T-helper 17 cell (primary cell): ENCODE data around the gene YES1. TPM values are rescaled to one million over a fixed set of nuclear protein-coding genes. Genes with fewer than 3 reads are reported as not detected.
"Not testable (repeated sequence)": the region's sequence is repeated elsewhere in the genome, so short reads cannot be mapped to it uniquely, and the experiment has no call there.

ENCODE experiments used
- ATAC-seq: fragments of 150-1000 bp; cut with Tn5 transposase; 2 replicates; pipeline ENCODE4 v1.10.0; 2021; ENCODE audit warnings: mild to moderate bottlenecking, moderate library complexity
- DNase-seq, 3 donors: peaks; one replicate each; pipeline versions ENCODE4 v3.0.0 to v3.0.0-alpha.2; 2020 to 2021
- H3K9me3 ChIP-seq: one replicate; pipeline ENCODE4 v1.7.0; 2013; ENCODE audit warnings: low read length, mild to moderate bottlenecking; ENCODE audit not compliant: control insufficient read depth, poor library complexity, severe bottlenecking
- H3K27ac Mint-ChIP-seq: one replicate; pipeline ENCODE4 v1.8.0; 2022; ENCODE audit warnings: mild to moderate bottlenecking, moderate library complexity, mixed read lengths
- H3K27me3 Mint-ChIP-seq: one replicate; pipeline ENCODE4 v1.8.0; 2022; ENCODE audit warnings: mixed read lengths
- H3K36me3 Mint-ChIP-seq: one replicate; pipeline ENCODE4 v1.8.0; 2022; ENCODE audit warnings: low read depth, mixed read lengths
- H3K4me1 Mint-ChIP-seq: one replicate; pipeline ENCODE4 v1.8.0; 2022; ENCODE audit warnings: mild to moderate bottlenecking, mixed read lengths
- H3K4me3 Mint-ChIP-seq: one replicate; pipeline ENCODE4 v1.8.0; 2022; ENCODE audit warnings: mild to moderate bottlenecking, moderate library complexity, mixed read lengths
- total RNA-seq, 4 donors: library from RNA in 2 of 4; stranded (reverse) in 2 of 4; gene quantifications; one replicate each; pipeline ENCODE4 v1.2.3 and lab custom pipeline; 2022 to 2026

Gene YES1
- total RNA-seq, 2 donors from 2014 or later: 6.9 to 7.1 TPM

- H3K4me1 Mint-ChIP-seq: peaks cover 7% of the 10 kb centered on the region
- DNase-seq: no peak
- H3K4me3 Mint-ChIP-seq: no peak overlapping the region
- H3K9me3 ChIP-seq: no peaks in the 10 kb centered on the region
- ATAC-seq: no peak
- no peaks in the 10 kb centered on the region for H3K36me3 Mint-ChIP-seq
- H3K27ac Mint-ChIP-seq: no peak overlapping the region
- H3K27me3 Mint-ChIP-seq: no peaks in the 10 kb centered on the region
Observed at GRCh38 chr18:766550-766860, 45.5 kb downstream of the YES1 start.

- no peak for ATAC-seq
- DNase-seq: no peak
- Mint-ChIP-seq H3K27me3 (no peaks in the 10 kb centered on the region), H3K4me3 (no peak overlapping the region), H3K36me3 (no peaks in the 10 kb centered on the region), H3K27ac (no peak overlapping the region), H3K4me1 (peaks cover 8% of the 10 kb centered on the region)
- no peaks in the 10 kb centered on the region for H3K9me3 ChIP-seq
Observed at GRCh38 chr18:765764-766549, 46.1 kb downstream of the YES1 start.

- not testable (repeated sequence) for DNase-seq, H3K27me3 Mint-ChIP-seq, ATAC-seq, H3K9me3 ChIP-seq, H3K27ac Mint-ChIP-seq, H3K36me3 Mint-ChIP-seq, H3K4me3 Mint-ChIP-seq
- H3K4me1 Mint-ChIP-seq: peaks cover 12% of the 10 kb centered on the region
Observed at GRCh38 chr18:759864-760263, 52.2 kb downstream of the YES1 start.

GRCh38 chr18:755506-755905, 56.5 kb downstream of the YES1 start:
- H3K9me3 ChIP-seq: no peaks in the 10 kb centered on the region
- no peak overlapping the region for H3K4me3 Mint-ChIP-seq
- no peak overlapping the region for H3K27ac Mint-ChIP-seq
- DNase-seq: no peak
- no peak for ATAC-seq
- H3K27me3 Mint-ChIP-seq: no peaks in the 10 kb centered on the region
- peaks cover 1% of the 10 kb centered on the region for H3K36me3 Mint-ChIP-seq
- peaks cover 4% of the 10 kb centered on the region for H3K4me1 Mint-ChIP-seq

GRCh38 chr18:754656-755055, 57.4 kb downstream of the YES1 start:
- Mint-ChIP-seq H3K27me3 (no peaks in the 10 kb centered on the region), H3K36me3 (peaks cover 3% of the 10 kb centered on the region), H3K27ac (no peak overlapping the region), H3K4me3 (no peak overlapping the region), H3K4me1 (peaks cover 4% of the 10 kb centered on the region)
- no peaks in the 10 kb centered on the region for H3K9me3 ChIP-seq
- no peak for ATAC-seq
- DNase-seq: no peak

- Mint-ChIP-seq H3K27me3 (no peaks in the 10 kb centered on the region), H3K36me3 (peaks cover 5% of the 10 kb centered on the region), H3K4me3 (no peak overlapping the region), H3K4me1 (no peaks in the 10 kb centered on the region), H3K27ac (no peak overlapping the region)
- no peak for DNase-seq
- ATAC-seq: no peak
- no peaks in the 10 kb centered on the region for H3K9me3 ChIP-seq
Observed at GRCh38 chr18:750456-750855, 61.6 kb downstream of the YES1 start.

GRCh38 chr18:744832-745597, 67.0 kb downstream of the YES1 start:
- H3K4me3 Mint-ChIP-seq: no peak overlapping the region
- no peaks in the 10 kb centered on the region for H3K9me3 ChIP-seq
- ATAC-seq: no peak
- no peak overlapping the region for H3K27ac Mint-ChIP-seq
- H3K36me3 Mint-ChIP-seq: peaks cover 2% of the 10 kb centered on the region
- H3K4me1 Mint-ChIP-seq: no peaks in the 10 kb centered on the region
- no peaks in the 10 kb centered on the region for H3K27me3 Mint-ChIP-seq
- DNase-seq: no peak

- no peak for DNase-seq
- Mint-ChIP-seq H3K4me3 (no peak overlapping the region), H3K27ac (peak overlapping the region; percentile 29)
Observed at GRCh38 chr18:741931-742512, 70.0 kb downstream of the YES1 start.

GRCh38 chr18:732371-732770, 79.7 kb downstream of the YES1 start:
- no peaks in the 10 kb centered on the region for H3K9me3 ChIP-seq
- H3K4me1 Mint-ChIP-seq: no peaks in the 10 kb centered on the region
- ATAC-seq: no peak
- H3K36me3 Mint-ChIP-seq: peaks cover 8% of the 10 kb centered on the region
- no peaks in the 10 kb centered on the region for H3K27me3 Mint-ChIP-seq
- DNase-seq: no peak
- H3K27ac Mint-ChIP-seq: no peak overlapping the region
- H3K4me3 Mint-ChIP-seq: peak overlapping the region; percentile 7

More at GRCh38 chr18:741931-742512, 70.0 kb downstream of the YES1 start:
- Mint-ChIP-seq H3K36me3 (no peaks in the 10 kb centered on the region), H3K4me1 (no peaks in the 10 kb centered on the region), H3K27me3 (no peaks in the 10 kb centered on the region)
- no peaks in the 10 kb centered on the region for H3K9me3 ChIP-seq
- peak; percentile 81 for ATAC-seq

GRCh38 chr18:731185-731584, 80.9 kb downstream of the YES1 start:
- Mint-ChIP-seq H3K27me3 (no peaks in the 10 kb centered on the region), H3K4me1 (peaks cover 2% of the 10 kb centered on the region), H3K4me3 (no peak overlapping the region), H3K27ac (no peak overlapping the region), H3K36me3 (peaks cover 6% of the 10 kb centered on the region)
- no peaks in the 10 kb centered on the region for H3K9me3 ChIP-seq
- ATAC-seq: no peak
- DNase-seq: no peak

- peaks cover 6% of the 10 kb centered on the region for H3K36me3 Mint-ChIP-seq
- no peaks in the 10 kb centered on the region for H3K27me3 Mint-ChIP-seq
- DNase-seq (no peak), ATAC-seq (no peak)
- H3K27ac Mint-ChIP-seq: no peak overlapping the region
- no peaks in the 10 kb centered on the region for H3K9me3 ChIP-seq
- H3K4me3 Mint-ChIP-seq: no peak overlapping the region
- peaks cover 2% of the 10 kb centered on the region for H3K4me1 Mint-ChIP-seq
Observed at GRCh38 chr18:730692-731091, 81.3 kb downstream of the YES1 start.

- peak overlapping the region; percentile 59 for H3K27ac Mint-ChIP-seq
- not testable (repeated sequence) for H3K9me3 ChIP-seq, H3K36me3 Mint-ChIP-seq, H3K4me1 Mint-ChIP-seq, H3K4me3 Mint-ChIP-seq, H3K27me3 Mint-ChIP-seq, ATAC-seq, DNase-seq
Observed at GRCh38 chr18:730120-730519, 81.9 kb downstream of the YES1 start.

- Mint-ChIP-seq H3K27ac (peak overlapping the region; percentile 6), H3K27me3 (no peaks in the 10 kb centered on the region), H3K4me1 (peaks cover 4% of the 10 kb centered on the region), H3K36me3 (peaks cover 3% of the 10 kb centered on the region), H3K4me3 (no peak overlapping the region)
- no peaks in the 10 kb centered on the region for H3K9me3 ChIP-seq
- ATAC-seq (no peak), DNase-seq (no peak)
Observed at GRCh38 chr18:725646-726045, 86.4 kb downstream of the YES1 start.
